ENCODE results near the gene MAFG.

Gene MAFG

DNA sequence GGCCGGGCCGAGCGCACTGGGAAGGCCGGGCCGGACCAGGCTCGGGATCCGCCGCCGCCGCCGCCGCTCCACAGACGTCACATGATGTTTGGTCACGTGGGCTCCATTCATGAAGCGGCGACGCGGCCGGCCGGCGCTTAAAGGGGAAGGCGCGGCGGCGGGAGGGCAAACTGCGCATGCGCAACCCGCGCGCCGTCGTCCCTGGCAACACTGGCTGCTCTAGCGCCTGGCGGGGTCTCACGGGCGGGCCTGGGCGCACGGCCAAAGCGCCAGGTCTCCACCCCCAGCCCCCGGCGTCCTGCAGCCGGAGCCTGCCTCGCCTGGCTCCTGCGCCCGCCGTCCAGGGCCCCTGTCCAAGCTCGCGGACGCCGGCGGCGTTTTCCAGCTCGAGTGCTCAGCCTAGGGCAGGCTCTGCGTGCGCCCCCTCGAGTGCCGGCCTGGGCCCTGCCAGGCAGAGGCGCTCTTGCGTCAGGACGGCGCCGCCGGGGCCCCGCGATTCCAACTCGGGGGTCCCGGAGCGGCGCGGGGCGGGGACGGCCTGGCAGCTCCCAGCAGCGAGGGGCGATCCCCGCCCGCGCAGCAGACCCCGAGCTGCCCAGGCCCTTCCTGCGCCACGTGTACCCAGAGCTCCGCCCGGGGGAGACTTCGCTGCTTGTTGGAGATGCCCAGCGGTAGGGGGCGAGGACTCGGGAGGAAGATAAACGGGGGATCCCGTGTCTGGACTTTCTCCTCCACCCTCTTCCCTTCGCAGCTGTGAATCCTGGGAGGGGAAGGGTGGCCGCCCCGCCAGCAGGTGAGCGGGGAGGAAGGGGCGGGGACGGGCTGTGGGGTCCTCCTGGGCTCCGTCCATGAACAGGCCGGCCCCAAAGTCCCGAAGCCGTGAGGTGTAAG lies at the start of gene MAFG:
TSS of gene MAFG (minus strand) at position 83 of the 891 bp plus-strand sequence. CDS start 4,550 bp downstream, outside the sequence.
- peak; percentile 82 for DNase-seq (ENCODE audit: low read depth)

GRCh38 chr17:81976332-81977210 lies 49.0 kb upstream of the MAFG start:
- no peak for DNase-seq (ENCODE audit: low read depth)

DNA sequence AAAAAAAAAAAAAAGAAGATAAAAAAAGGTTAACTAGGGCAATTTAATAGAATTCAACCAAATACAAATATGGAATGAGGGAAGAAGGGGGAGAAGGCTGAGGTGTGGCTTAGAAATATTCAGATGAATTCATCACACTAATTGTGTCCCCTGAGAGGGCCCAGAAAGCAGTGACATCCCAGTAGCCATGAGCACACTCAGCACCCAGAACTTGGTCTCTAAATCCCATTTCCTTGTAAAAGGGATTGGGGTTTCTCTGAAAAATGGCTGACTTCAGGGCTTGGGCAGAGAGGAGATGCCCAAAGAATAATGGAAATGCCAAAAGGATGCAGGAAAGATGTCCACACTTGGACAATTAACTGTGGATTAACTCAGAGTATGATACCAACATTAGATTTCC lies 45.9 kb upstream of the MAFG start:
- no peak for DNase-seq (ENCODE audit: low read depth)

DNA sequence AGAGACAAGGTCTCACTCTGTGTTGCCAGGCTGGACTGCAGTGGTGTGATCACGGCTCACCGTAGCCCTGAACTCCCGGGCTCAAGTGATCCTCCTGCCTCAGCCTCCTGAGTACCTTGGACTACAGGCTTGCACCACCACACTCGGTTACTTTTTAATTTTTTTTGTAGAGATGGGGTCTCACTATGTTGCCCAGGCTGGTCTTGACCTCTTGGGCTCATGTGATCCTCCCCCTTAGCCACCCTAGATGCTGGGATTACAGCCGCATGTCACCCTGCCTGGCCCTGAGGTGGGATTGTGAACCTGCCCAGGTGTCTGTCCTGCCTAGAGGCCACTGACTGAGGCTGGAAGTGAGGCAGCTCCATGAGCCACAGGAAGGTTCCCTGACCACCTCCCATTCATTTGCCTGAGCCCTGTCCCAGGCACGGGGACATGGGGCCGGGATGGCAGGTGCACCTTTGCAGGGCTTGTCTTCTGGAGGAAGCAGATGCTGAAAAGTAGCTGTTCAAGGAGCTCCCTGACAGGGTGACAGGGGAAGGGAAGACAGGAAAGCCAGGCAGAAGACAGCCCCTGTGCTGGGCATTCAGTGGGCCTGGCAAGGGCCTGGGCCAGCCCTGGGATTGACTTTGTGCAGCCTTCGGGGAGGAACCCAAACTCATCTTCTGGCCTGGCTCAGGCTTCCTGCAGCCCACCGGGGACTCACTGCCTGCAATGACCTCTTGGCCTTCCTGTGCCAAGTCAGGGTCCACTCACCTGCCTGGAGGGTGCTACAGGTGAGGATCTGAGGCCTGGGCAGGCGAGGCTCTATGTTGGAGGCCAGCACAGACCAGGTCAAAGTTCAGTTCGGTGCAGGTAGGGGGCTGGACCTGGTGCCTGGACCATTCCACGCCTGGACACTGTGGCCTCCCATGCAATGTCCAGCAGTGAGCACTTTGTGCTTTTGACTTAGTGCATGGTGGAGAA lies 41.6 kb upstream of the MAFG start:
- DNase-seq (ENCODE audit: low read depth): no peak

GRCh38 chr17:81968396-81968745 lies 40.8 kb upstream of the MAFG start:
- no peak for DNase-seq (ENCODE audit: low read depth)

GRCh38 chr17:81967533-81968395 lies 40.2 kb upstream of the MAFG start:
- DNase-seq (ENCODE audit: low read depth): peak; percentile 70

- no peak for DNase-seq (ENCODE audit: low read depth)
Measured at GRCh38 chr17:81967244-81967532, 39.7 kb upstream of the MAFG start.

DNA sequence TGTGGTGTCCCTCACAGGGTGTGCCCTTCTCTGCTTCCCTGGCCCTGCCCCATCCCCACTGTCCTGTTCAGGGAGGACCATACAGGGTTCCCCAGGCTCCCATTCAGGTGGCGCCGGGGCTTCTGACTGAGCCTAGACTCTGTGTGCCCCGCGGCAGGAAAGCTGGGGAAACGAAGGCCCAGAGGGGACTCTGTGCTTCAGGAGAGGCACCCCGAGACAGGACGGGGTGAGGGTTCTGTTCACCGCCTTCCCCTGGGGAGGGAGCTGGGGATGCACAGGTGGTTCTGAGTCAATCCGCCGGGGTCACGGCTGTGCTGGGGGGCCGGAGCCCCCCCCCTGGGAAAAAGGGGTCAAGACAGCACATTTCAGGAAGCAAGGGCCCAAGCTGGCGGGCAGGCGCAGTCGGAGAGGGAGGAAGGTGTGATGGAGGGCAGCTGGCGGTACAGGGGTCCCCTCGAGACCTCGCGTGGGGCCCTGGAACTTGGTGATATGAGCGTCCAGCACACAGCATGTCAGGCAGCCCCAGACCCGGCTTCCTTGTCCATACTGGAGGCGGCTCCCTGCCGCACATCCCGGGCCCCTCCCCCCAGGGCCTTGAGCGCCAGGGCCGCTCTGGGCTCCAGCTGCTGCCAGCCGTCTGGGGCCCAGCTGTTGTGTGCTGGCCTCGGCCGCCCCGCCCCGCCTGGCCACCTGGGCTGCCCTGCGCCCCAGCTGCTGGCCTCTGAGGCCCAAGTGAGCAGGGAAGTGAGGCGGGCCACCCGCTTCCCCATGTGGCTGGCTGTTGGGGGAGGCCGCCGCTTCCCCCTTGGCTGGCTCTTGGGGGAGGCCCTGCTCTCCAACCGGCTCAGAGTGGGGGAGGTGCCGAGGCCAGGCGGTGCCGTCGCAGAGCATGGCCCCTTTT lies 39.1 kb upstream of the MAFG start:
- no peak for DNase-seq (ENCODE audit: low read depth)

GRCh38 chr17:81964081-81964849 lies 36.7 kb upstream of the MAFG start:
- no peak for DNase-seq (ENCODE audit: low read depth)

- DNase-seq (ENCODE audit: low read depth): no peak
Measured at GRCh38 chr17:81962499-81963441, 35.2 kb upstream of the MAFG start.

GRCh38 chr17:81961521-81962498 lies 34.3 kb upstream of the MAFG start:
- no peak for DNase-seq (ENCODE audit: low read depth)

DNA sequence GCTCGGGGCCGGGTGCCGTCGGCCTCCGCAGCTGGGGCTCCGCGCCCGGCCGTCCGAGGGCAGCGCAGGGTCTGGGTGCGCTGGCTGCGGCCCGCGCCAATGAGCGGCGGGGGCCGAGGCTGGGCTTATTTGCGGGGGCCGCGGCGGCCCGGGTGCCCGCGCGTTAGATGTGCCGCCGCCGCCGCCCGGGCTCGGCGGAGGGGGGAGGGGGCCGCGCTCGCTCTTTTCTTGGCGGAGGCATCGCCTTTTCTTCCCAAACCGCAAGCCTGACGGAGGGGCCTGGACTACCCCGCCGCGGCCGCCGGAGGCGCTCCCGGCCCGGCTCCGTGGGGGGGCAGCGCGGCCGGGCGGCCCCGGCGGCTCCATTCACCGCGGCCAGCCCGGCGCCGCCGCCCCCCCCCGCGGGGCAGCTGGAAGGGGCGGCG lies 33.6 kb upstream of the MAFG start, which contains the start of gene NOTUM:
TSS of gene NOTUM (minus strand) at position 101 of the 425 bp plus-strand sequence. CDS start 278 bp downstream, outside the sequence.
- no peak for DNase-seq (ENCODE audit: low read depth)

GRCh38 chr17:81960130-81960958 lies 32.8 kb upstream of the MAFG start:
- DNase-seq (ENCODE audit: low read depth): no peak

DNA sequence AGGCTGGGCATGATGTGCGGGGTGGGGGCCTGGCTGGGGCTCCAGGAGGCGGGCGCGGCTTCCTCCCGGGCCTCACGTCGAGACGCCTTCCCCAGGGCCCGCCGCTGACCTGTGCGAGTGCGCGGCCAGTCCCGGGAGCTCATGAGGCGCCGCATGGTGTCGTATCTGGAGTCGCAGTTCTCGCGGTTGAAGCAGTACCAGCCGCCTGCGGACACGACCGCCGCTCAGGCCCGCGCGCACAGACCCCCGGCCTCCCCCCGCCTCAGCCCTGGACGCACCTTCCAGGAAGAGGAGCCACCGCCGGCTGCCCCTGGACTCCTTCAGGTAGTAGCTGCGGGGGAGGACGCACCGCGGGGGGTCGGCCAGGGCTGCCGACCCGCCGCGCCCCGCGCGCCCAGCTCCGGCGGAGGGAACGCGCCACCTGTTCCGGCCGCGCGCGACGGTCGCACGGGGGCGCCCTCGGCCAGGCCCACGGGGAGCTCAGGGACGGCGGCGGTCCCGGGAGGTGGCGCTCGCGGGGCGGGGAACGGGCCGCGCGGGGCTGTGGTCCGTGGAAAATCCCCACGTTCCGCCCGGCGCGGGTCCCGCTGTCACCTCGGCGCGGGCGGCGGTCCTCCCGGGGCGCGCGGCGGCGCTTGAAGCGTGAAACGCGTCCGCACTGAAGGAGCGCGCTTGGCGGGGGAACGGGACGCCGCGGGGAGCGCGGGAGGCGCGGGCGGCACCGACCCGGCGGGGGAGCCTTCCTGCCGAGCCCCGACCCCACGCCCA lies 32.0 kb upstream of the MAFG start:
- no peak for DNase-seq (ENCODE audit: low read depth)
